Measurements from ENCODE around the gene PCSK5.
A peak's percentile ranks its signal among the peaks of the same experiment; 100 is the strongest.
"Not testable (repeated sequence)": the region's sequence is repeated elsewhere in the genome, so short reads cannot be mapped to it uniquely, and the experiment has no call there.

The PCSK5 gene

DNA sequence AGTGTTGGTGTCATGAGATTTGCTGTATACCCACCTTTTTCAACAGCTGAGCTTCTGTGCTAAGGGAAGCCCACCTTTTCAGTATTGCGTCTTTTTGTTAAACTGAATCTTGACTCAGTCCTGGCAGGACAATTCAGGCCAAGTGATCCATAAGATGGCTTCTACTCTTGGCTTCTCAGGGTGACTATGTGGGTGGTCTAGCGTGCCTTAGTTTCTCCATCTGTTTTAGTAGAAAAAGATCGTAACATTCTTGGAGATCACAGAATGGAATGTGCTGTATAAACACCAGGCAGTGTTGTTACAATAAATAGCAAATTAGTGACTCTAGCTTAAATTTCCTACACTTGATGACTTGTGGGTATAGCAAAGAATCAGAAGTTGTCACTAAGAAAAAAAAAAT, 66.6 kb downstream of the PCSK5 start:
- no peak for DNase-seq (ENCODE audit: low read depth)
- TF ChIP-seq CTCF (conservative IDR thresholded peaks at IDR 0.05; ENCODE audit: low read depth, low read length) = no peak
- no peak overlapping the region for H3K4me3 ChIP-seq (ENCODE audit: low read depth, low read length)

DNA sequence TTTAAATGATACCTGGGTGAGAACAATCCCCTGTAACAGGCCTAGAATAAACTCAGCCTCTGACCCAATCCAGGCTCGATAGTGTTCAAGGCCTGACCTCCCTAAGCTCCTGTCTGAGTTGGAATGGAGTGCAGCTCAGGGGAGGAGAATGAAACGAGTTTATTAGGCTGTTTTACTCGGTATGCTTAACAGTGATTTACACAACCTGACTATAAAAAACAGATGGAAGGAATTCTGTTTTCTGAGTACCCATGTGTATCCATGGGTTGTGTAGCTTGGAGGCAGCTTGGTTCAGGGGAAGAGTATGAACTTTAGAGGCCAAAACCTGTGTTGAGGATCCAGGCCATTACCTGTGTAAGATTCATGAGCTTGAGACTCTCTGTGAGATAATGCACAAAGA, 67.8 kb downstream of the PCSK5 start:
- no peak for DNase-seq (ENCODE audit: low read depth)
- no peak overlapping the region for H3K4me3 ChIP-seq (ENCODE audit: low read depth, low read length)
- TF ChIP-seq CTCF (conservative IDR thresholded peaks at IDR 0.05; ENCODE audit: low read depth, low read length) = no peak

GRCh38 chr9:75960551-75960950, 70.1 kb downstream of the PCSK5 start:
- no peak overlapping the region for H3K4me3 ChIP-seq (ENCODE audit: low read depth, low read length)
- no peak for DNase-seq (ENCODE audit: low read depth)
- no peak for TF ChIP-seq CTCF (conservative IDR thresholded peaks at IDR 0.05; ENCODE audit: low read depth, low read length)

- TF ChIP-seq CTCF (conservative IDR thresholded peaks at IDR 0.05; ENCODE audit: low read depth, low read length) = no peak
- peak; percentile 32 for DNase-seq (ENCODE audit: low read depth)
- H3K4me3 ChIP-seq (ENCODE audit: low read depth, low read length) = no peak overlapping the region
Observed at GRCh38 chr9:75962013-75962661, 71.7 kb downstream of the PCSK5 start.

DNA sequence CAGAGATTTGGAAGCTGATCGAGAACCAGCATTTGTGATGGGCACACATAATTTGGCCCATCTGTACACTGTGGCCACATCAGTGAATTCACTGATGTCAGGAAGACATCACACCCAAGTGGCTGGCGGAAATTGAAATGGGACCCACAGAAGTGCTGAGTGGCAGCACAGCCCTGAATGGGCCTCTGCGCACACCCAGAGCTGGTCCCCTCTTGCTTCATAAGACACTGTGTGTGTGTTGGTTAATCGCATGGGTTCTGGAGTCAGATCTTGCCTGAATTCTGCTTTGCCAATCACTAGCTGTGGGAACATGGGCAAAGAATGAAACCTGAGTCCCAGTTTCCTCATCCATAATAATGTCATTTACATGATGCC, 72.2 kb downstream of the PCSK5 start:
- TF ChIP-seq CTCF (conservative IDR thresholded peaks at IDR 0.05; ENCODE audit: low read depth, low read length) = no peak
- no peak for DNase-seq (ENCODE audit: low read depth)
- H3K4me3 ChIP-seq (ENCODE audit: low read depth, low read length) = no peak overlapping the region

DNA sequence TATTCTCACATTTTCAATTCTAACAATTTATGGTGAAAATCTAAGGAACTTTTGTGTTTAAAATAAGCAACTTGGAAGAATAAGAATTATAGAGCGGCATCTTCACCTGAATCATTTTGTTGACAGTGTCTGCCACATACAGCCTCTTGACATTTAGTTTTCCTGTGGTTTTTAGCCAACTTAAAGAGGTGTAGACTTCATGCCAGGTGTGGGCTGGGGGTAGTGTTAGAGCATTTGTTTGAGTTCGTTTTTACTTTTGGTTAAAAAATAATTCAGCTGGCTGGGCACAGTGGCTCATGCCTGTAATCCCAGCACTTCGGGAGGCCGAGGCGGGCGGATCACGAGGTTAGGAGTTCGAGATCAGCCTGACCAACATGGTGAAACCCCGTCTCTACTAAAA, 72.8 kb downstream of the PCSK5 start:
- not testable (repeated sequence) for H3K4me3 ChIP-seq (ENCODE audit: low read depth, low read length); DNase-seq (ENCODE audit: low read depth)

GRCh38 chr9:75964427-75964826, 74.0 kb downstream of the PCSK5 start:
- peak; percentile 34 for DNase-seq (ENCODE audit: low read depth)
- H3K4me3 ChIP-seq (ENCODE audit: low read depth, low read length) = no peak overlapping the region
- no peak for TF ChIP-seq CTCF (conservative IDR thresholded peaks at IDR 0.05; ENCODE audit: low read depth, low read length)

All from choroid plexus epithelial cell (primary cell).